Naive thymus-derived CD4-positive, alpha-beta T cell (primary cell): Measurements from ENCODE around the gene ALG6. TPM values are rescaled to one million over a fixed set of nuclear protein-coding genes. Genes with fewer than 3 reads are reported as not detected.
"Not testable (repeated sequence)": the region's sequence is repeated elsewhere in the genome, so short reads cannot be mapped to it uniquely, and the experiment has no call there.

Experiments used
- ATAC-seq: fragments of 150-1000 bp; cut with Tn5 transposase; 2 replicates; pipeline ENCODE4 v1.10.0; 2021; ENCODE audit warnings: mild to moderate bottlenecking, moderate library complexity
- CTCF ChIA-PET: fragments of 350-600 bp; sonication (Branson Sonifier 250); formaldehyde crosslinking; loops from one replicate; lab custom pipeline; 2021; ENCODE audit warnings: antibody characterized with exemption; lab: Charles Lee
- POLR2A ChIA-PET: fragments of 350-600 bp; sonication (Branson Sonifier 250); formaldehyde crosslinking; loops from one replicate; lab custom pipeline; 2021; ENCODE audit warnings: antibody characterized with exemption, inconsistent platforms; lab: Charles Lee
- DNase-seq, 9 donors: peaks; one replicate each; pipeline versions ENCODE4 v3.0.0 to v3.0.0-alpha.2; 2020 to 2022; ENCODE audit warnings: mixed read lengths in 1 of 9
- H3K27ac ChIP-seq: one replicate; pipeline ENCODE4 v1.7.0; 2013; ENCODE audit warnings: mild to moderate bottlenecking, low read depth, low read length, moderate library complexity
- H3K27me3 ChIP-seq, 2 donors: one replicate each; pipeline ENCODE4 v1.7.0; 2013; ENCODE audit warnings: low read length in 2 of 2, mild to moderate bottlenecking in 2 of 2, moderate library complexity in 2 of 2; ENCODE audit not compliant: control insufficient read depth in 2 of 2, insufficient read depth in 2 of 2
- H3K36me3 ChIP-seq, 3 experiments: 1 replicate in 2 of 3; 2 replicates in 1 of 3; pipeline ENCODE4 v1.7.0; 2013; ENCODE audit warnings: low read length in 3 of 3, mild to moderate bottlenecking in 3 of 3, moderate library complexity in 1 of 3; ENCODE audit not compliant: insufficient read depth in 3 of 3, control insufficient read depth in 2 of 3
- H3K4me1 ChIP-seq, 2 donors: one replicate each; pipeline ENCODE4 v1.7.0; 2013; ENCODE audit warnings: low read length in 2 of 2, mild to moderate bottlenecking in 2 of 2, moderate library complexity in 1 of 2; ENCODE audit not compliant: control insufficient read depth in 2 of 2, insufficient read depth in 2 of 2
- H3K4me3 ChIP-seq: 2 replicates; pipeline ENCODE4 v1.7.0; 2013; ENCODE audit warnings: mild to moderate bottlenecking, low read length
- H3K9me3 ChIP-seq, 3 experiments: 1 replicate in 2 of 3; 2 replicates in 1 of 3; pipeline ENCODE4 v1.7.0; 2013; ENCODE audit warnings: low read length in 3 of 3; ENCODE audit not compliant: control insufficient read depth in 2 of 3
- H3K27ac Mint-ChIP-seq, 9 donors: one replicate each; pipeline ENCODE4 v1.8.0; 2020 to 2022; ENCODE audit warnings: mixed read lengths in 9 of 9, mild to moderate bottlenecking in 8 of 9, moderate library complexity in 5 of 9, inconsistent platforms in 2 of 9
- H3K27me3 Mint-ChIP-seq, 5 donors: one replicate each; pipeline ENCODE4 v1.8.0; 2021 to 2022; ENCODE audit warnings: mixed read lengths in 5 of 5, mild to moderate bottlenecking in 1 of 5
- H3K36me3 Mint-ChIP-seq, 5 donors: one replicate each; pipeline ENCODE4 v1.8.0; 2020 to 2022; ENCODE audit warnings: mixed read lengths in 5 of 5, mild to moderate bottlenecking in 3 of 5, inconsistent platforms in 1 of 5
- H3K4me1 Mint-ChIP-seq, 7 donors: one replicate each; pipeline ENCODE4 v1.8.0; 2020 to 2022; ENCODE audit warnings: mixed read lengths in 7 of 7, mild to moderate bottlenecking in 3 of 7, inconsistent platforms in 1 of 7
- H3K4me3 Mint-ChIP-seq, 10 donors: one replicate each; pipeline ENCODE4 v1.8.0; 2020 to 2022; ENCODE audit warnings: mild to moderate bottlenecking in 10 of 10, mixed read lengths in 10 of 10, moderate library complexity in 6 of 10, inconsistent platforms in 2 of 10
- H3K9me3 Mint-ChIP-seq, 11 donors: one replicate each; pipeline ENCODE4 v1.8.0; 2020 to 2022; ENCODE audit warnings: mixed read lengths in 11 of 11, mild to moderate bottlenecking in 4 of 11, inconsistent platforms in 1 of 11, moderate library complexity in 1 of 11
- intact Hi-C, 2 donors: fragments of 100-400 bp; cut with micrococcal nuclease; formaldehyde crosslinking; loops; one replicate each; pipeline ENCODE4 v1.15.1; 2023
- polyA plus RNA-seq, 2 donors: library from polyadenylated mRNA; unstranded; fragments of 300-500 nt; fragmentation: Illumina TruSeq; gene quantifications; one replicate each; pipeline ENCODE4 v1.2.3, GENCODE V29; 2021
- total RNA-seq, 6 experiments: library from RNA in 5 of 6; stranded (reverse) in 5 of 6; gene quantifications; 1 replicate in 5 of 6; 2 replicates in 1 of 6; pipeline ENCODE4 v1.2.3 and lab custom pipeline; 2021 to 2026

The ALG6 gene
- total and polyA plus RNA-seq, 7 experiments from 2014 or later = 16.1 to 29.8 (median 25.1) TPM

GRCh38 chr1:63414691-63415365 lies 47.4 kb downstream of the ALG6 start:
- Histone ChIP-seq H3K9me3 (no peaks in the 10 kb centered on the region), H3K27me3 (no peaks in the 10 kb centered on the region), H3K4me3 (no peak overlapping the region), H3K36me3 (peaks cover 0 to 26% (median 9%) of the 10 kb centered on the region in 3 experiments), H3K4me1 (no peaks in the 10 kb centered on the region), H3K27ac (no peak overlapping the region)
- no peaks in the 10 kb centered on the region for H3K9me3 Mint-ChIP-seq
- intact Hi-C loops = no loop called here
- no peak for ATAC-seq
- ChIA-PET CTCF (interaction anchor here (0.6 kb wide), 1 partner anchor 379 kb away, joined by 3 read pairs; no protein-coding TSS in a partner anchor), POLR2A (no interaction called here)
- no peak for DNase-seq
- H3K4me3 Mint-ChIP-seq = no peak overlapping the region
- peak overlapping the region in 2 of 9 donors; percentile 6 to 47 for H3K27ac Mint-ChIP-seq
- peaks cover 15 to 73% (median 43%) of the 10 kb centered on the region in 5 donors for H3K36me3 Mint-ChIP-seq
- peaks cover 0 to 8% (median 0%) of the 10 kb centered on the region in 7 donors for H3K4me1 Mint-ChIP-seq
- H3K27me3 Mint-ChIP-seq = no peaks in the 10 kb centered on the region

- ChIA-PET CTCF (interaction anchor here (0.8 kb wide), 1 partner anchor 23 kb away, joined by 4 read pairs; no protein-coding TSS in a partner anchor), POLR2A (no interaction called here)
- no peak overlapping the region for H3K4me3 ChIP-seq
- intact Hi-C loops = no loop called here
- Mint-ChIP-seq H3K27ac (no peak overlapping the region), H3K9me3 (peaks cover 0 to 3% (median 0%) of the 10 kb centered on the region in 11 donors), H3K27me3 (no peaks in the 10 kb centered on the region), H3K36me3 (peaks cover 17 to 79% (median 52%) of the 10 kb centered on the region in 5 donors), H3K4me3 (no peak overlapping the region), H3K4me1 (peaks cover 0 to 5% (median 0%) of the 10 kb centered on the region in 7 donors)
- H3K27me3 ChIP-seq = no peaks in the 10 kb centered on the region
- H3K27ac ChIP-seq = no peak overlapping the region
- peaks cover 0 to 25% (median 4%) of the 10 kb centered on the region in 3 experiments for H3K36me3 ChIP-seq
- no peaks in the 10 kb centered on the region for H3K4me1 ChIP-seq
- ATAC-seq = no peak
- no peak for DNase-seq
- H3K9me3 ChIP-seq = no peaks in the 10 kb centered on the region
Measured at GRCh38 chr1:63418101-63418500, 50.7 kb downstream of the ALG6 start.

GRCh38 chr1:63420746-63421145 lies 53.3 kb downstream of the ALG6 start:
- ATAC-seq, H3K4me3 Mint-ChIP-seq, H3K4me1 ChIP-seq, H3K27ac ChIP-seq, H3K9me3 Mint-ChIP-seq, intact Hi-C loops, H3K27me3 Mint-ChIP-seq, H3K27ac Mint-ChIP-seq, H3K4me1 Mint-ChIP-seq, H3K4me3 ChIP-seq, DNase-seq, H3K9me3 ChIP-seq, H3K27me3 ChIP-seq: not testable (repeated sequence)
- ChIA-PET CTCF (interaction anchor here (0.6 kb wide), 1 partner anchor 16 kb away, joined by 3 read pairs; no protein-coding TSS in a partner anchor), POLR2A (interaction anchor here (0.6 kb wide), 1 partner anchor 628 kb away, joined by 3 read pairs; no protein-coding TSS in a partner anchor)
- peaks cover 4 to 15% (median 4%) of the 10 kb centered on the region in 3 experiments for H3K36me3 ChIP-seq
- peaks cover 10 to 73% (median 48%) of the 10 kb centered on the region in 5 donors for H3K36me3 Mint-ChIP-seq

DNA sequence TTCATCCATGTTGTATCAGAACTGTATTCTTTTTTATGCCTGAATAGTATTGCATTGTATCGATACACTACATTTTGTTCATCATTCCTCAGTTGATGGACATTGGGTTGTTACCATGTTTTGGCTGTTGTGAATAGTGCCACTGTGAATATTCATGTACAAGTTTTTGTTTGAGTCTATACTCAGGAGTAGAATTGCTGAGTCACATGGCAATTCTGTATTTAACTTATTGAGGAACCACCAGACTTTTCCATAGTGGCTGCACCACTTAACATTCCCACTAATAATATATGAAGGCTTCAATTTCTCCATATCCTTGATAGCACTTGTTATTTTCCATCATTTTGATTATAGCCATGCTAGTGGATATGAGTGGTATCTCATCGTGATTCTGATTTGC lies 56.2 kb downstream of the ALG6 start:
- Mint-ChIP-seq H3K4me1 (no peaks in the 10 kb centered on the region), H3K4me3 (no peak overlapping the region), H3K27me3 (no peaks in the 10 kb centered on the region), H3K36me3 (peaks cover 4 to 58% (median 46%) of the 10 kb centered on the region in 5 donors), H3K9me3 (peaks cover 0 to 3% (median 0%) of the 10 kb centered on the region in 11 donors), H3K27ac (no peak overlapping the region)
- H3K27me3 ChIP-seq = no peaks in the 10 kb centered on the region
- intact Hi-C loops = no loop called here
- no peak overlapping the region for H3K27ac ChIP-seq
- ChIA-PET POLR2A (no interaction called here), CTCF (no interaction called here)
- DNase-seq (no peak), ATAC-seq (no peak)
- H3K9me3 ChIP-seq = no peaks in the 10 kb centered on the region
- H3K4me1 ChIP-seq = no peaks in the 10 kb centered on the region
- no peak overlapping the region for H3K4me3 ChIP-seq
- peaks cover under 1 to 15% (median 4%) of the 10 kb centered on the region in 3 experiments for H3K36me3 ChIP-seq

DNA sequence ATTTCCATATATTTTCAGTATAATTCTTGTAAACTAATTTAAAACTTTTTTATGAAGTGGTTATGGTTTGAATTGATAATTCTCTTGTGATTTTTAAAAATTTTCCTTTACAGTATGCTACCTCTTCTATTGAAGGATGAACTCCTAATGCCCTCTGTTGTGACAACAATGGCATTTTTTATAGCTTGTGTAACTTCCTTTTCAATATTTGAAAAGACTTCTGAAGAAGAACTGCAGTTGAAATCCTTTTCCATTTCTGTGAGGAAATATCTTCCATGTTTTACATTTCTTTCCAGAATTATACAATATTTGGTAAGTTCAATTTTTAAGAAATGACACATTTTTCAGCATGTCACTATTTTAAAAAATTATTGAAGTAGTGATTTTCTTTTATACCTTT lies 61.4 kb downstream of the ALG6 start:
- ATAC-seq (no peak), DNase-seq (no peak)
- Mint-ChIP-seq H3K9me3 (peaks cover 2 to 20% (median 5%) of the 10 kb centered on the region in 11 donors), H3K27ac (no peak overlapping the region), H3K4me3 (no peak overlapping the region), H3K27me3 (no peaks in the 10 kb centered on the region), H3K4me1 (no peaks in the 10 kb centered on the region), H3K36me3 (peaks cover 7 to 47% (median 41%) of the 10 kb centered on the region in 5 donors)
- ChIA-PET CTCF (no interaction called here), POLR2A (no interaction called here)
- Histone ChIP-seq H3K36me3 (peaks cover 4 to 21% (median 7%) of the 10 kb centered on the region in 3 experiments), H3K9me3 (no peaks in the 10 kb centered on the region), H3K4me1 (no peaks in the 10 kb centered on the region), H3K4me3 (no peak overlapping the region), H3K27ac (no peak overlapping the region), H3K27me3 (no peaks in the 10 kb centered on the region)
- intact Hi-C loops = no loop called here

DNA sequence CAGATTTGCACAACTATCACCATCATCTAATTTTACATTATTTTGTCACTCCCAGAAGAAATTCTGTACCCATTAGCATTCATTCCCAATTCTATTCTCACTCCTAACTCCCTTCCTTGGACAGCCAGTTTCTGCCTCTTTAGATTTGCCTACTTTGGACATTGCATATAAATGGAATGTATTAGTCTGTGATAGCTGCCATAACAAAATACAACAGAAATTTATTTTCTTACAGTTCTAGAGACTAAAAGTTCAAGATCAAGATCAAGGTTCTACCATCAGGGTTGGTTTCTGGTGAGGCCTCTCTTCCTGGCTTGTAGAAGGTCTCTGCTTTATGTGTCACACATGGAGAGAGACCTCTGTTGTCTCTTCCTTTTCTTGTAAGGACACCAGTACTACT lies 61.9 kb downstream of the ALG6 start:
- peaks cover 2 to 20% (median 5%) of the 10 kb centered on the region in 11 donors for H3K9me3 Mint-ChIP-seq

More for the DNA sequence above, 61.9 kb downstream of the ALG6 start:
- Histone ChIP-seq H3K27ac (no peak overlapping the region), H3K9me3 (no peaks in the 10 kb centered on the region), H3K27me3 (no peaks in the 10 kb centered on the region), H3K4me1 (no peaks in the 10 kb centered on the region), H3K4me3 (no peak overlapping the region), H3K36me3 (peaks cover 4 to 21% (median 7%) of the 10 kb centered on the region in 3 experiments)
- ChIA-PET POLR2A (no interaction called here), CTCF (no interaction called here)
- Mint-ChIP-seq H3K27me3 (no peaks in the 10 kb centered on the region), H3K27ac (no peak overlapping the region), H3K36me3 (peaks cover 7 to 46% (median 41%) of the 10 kb centered on the region in 5 donors), H3K4me3 (no peak overlapping the region), H3K4me1 (no peaks in the 10 kb centered on the region)
- no peak for ATAC-seq
- intact Hi-C loops = no loop called here
- DNase-seq = no peak
